ENCODE data around the gene EFCAB8. TPM values are rescaled to one million over a fixed set of nuclear protein-coding genes. Genes with fewer than 3 reads are reported as not detected.

EFCAB8 gene
- polyA plus RNA-seq, 4 donors, result 0.01 to 0.38 (median 0.22) TPM; not detected in 1

DNA sequence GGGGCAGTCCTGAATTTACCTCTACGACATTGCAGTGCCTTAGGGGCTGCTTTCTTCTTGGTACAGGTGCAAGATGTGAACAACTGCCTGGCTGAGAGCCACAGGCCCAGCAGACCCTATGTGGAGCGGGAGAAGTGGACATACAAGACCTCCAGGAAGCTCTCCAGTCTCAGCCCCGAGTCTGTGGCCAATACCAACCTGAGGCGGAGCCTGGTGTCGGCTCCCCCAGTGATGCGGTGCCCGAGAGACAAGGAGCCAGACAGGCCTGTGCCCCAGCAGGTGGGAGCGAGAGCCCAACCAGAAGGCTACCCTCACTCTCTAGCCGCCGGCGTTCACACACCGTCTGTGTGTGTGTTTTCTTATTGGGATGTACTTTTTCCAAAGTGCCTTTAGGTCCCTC lies 59.6 kb downstream of the EFCAB8 start:
- Histone ChIP-seq H3K4me3 (ENCODE audit: low read depth in 1 of 3, low read length in 3 of 3) (no peak overlapping the region), H3K27ac (ENCODE audit: low read depth in 1 of 3, low read length in 2 of 3) (no peak overlapping the region), H3K27me3 (ENCODE audit: control insufficient read depth in 3 of 3, insufficient read depth in 3 of 3, low read length in 3 of 3) (no peaks in the 10 kb centered on the region), H3K9me3 (ENCODE audit: control insufficient read depth in 2 of 2, insufficient read depth in 1 of 2, low read depth in 1 of 2, low read length in 1 of 2) (peaks cover 0 to 13% of the 10 kb centered on the region in 2 donors), H3K4me1 (ENCODE audit: control insufficient read depth in 3 of 3, insufficient read depth in 2 of 3, low read depth in 1 of 3, low read length in 2 of 3) (no peaks in the 10 kb centered on the region), H3K36me3 (ENCODE audit: control insufficient read depth in 3 of 3, insufficient read depth in 2 of 3, low read depth in 1 of 3, low read length in 3 of 3) (no peaks in the 10 kb centered on the region)
- 78 to 82% (median 78%) methylated on average over 12 of the region's 12 CpGs for WGBS, 3 donors
- FAIRE-seq, result no peak
- DNase-seq, result no peak

DNA sequence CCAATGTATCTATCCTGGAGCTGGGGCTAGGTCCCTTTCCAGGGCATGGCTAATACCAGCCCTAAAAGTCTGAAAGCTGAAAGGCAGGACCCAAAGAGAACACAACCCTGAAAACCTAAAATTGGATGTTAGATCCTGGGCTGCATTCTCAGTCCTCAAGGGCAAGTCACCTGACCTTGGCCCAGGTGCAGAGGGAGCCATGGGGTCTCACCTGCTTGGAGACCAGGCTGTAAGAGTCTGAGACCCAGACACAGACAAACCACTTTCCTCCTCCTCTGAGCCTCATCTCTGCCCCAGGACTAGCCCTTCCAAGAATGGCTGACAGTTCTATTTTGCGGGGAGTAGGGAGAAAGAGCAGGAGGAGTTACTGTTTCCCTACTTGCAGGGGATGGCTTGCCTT lies 60.0 kb downstream of the EFCAB8 start:
- Histone ChIP-seq H3K4me1 (ENCODE audit: control insufficient read depth in 3 of 3, insufficient read depth in 2 of 3, low read depth in 1 of 3, low read length in 2 of 3) (no peaks in the 10 kb centered on the region), H3K9me3 (ENCODE audit: control insufficient read depth in 2 of 2, insufficient read depth in 1 of 2, low read depth in 1 of 2, low read length in 1 of 2) (peaks cover 0 to 13% of the 10 kb centered on the region in 2 donors), H3K27ac (ENCODE audit: low read depth in 1 of 3, low read length in 2 of 3) (no peak overlapping the region), H3K4me3 (ENCODE audit: low read depth in 1 of 3, low read length in 3 of 3) (no peak overlapping the region), H3K36me3 (ENCODE audit: control insufficient read depth in 3 of 3, insufficient read depth in 2 of 3, low read depth in 1 of 3, low read length in 3 of 3) (no peaks in the 10 kb centered on the region), H3K27me3 (ENCODE audit: control insufficient read depth in 3 of 3, insufficient read depth in 3 of 3, low read length in 3 of 3) (no peaks in the 10 kb centered on the region)
- FAIRE-seq (no peak), DNase-seq (no peak)
- WGBS, 3 donors, result 72 to 88% (median 86%) methylated on average over 1 of the region's 1 CpG

DNA sequence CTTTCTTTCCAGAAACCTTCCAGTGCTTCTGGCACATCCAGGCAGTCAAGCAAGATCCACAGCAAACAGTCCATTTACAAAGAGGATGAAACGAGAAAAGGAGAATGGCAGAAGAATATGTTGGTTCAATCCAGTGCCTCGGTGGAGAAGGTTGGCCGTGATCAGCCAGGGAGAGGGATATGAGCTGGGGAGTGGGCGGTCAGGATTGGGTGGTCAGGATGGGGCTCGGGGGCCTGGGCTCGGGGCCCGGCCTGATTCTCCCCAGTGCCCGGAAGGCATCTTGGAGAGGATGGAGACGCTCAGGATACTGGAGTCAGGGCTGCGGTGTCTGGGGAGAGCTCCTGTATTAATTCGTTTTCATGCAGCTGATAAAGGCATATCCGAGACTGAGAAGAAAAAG lies 61.3 kb downstream of the EFCAB8 start:
- Histone ChIP-seq H3K27me3 (ENCODE audit: control insufficient read depth in 3 of 3, insufficient read depth in 3 of 3, low read length in 3 of 3) (no peaks in the 10 kb centered on the region), H3K9me3 (ENCODE audit: control insufficient read depth in 2 of 2, insufficient read depth in 1 of 2, low read depth in 1 of 2, low read length in 1 of 2) (peaks cover 0 to 9% of the 10 kb centered on the region in 2 donors), H3K4me3 (ENCODE audit: low read depth in 1 of 3, low read length in 3 of 3) (no peak overlapping the region), H3K36me3 (ENCODE audit: control insufficient read depth in 3 of 3, insufficient read depth in 2 of 3, low read depth in 1 of 3, low read length in 3 of 3) (no peaks in the 10 kb centered on the region), H3K27ac (ENCODE audit: low read depth in 1 of 3, low read length in 2 of 3) (no peak overlapping the region), H3K4me1 (ENCODE audit: control insufficient read depth in 3 of 3, insufficient read depth in 2 of 3, low read depth in 1 of 3, low read length in 2 of 3) (no peaks in the 10 kb centered on the region)
- DNase-seq (no peak), FAIRE-seq (no peak)
- WGBS, 3 donors, result 86 to 96% (median 90%) methylated on average over 12 of the region's 12 CpGs

DNA sequence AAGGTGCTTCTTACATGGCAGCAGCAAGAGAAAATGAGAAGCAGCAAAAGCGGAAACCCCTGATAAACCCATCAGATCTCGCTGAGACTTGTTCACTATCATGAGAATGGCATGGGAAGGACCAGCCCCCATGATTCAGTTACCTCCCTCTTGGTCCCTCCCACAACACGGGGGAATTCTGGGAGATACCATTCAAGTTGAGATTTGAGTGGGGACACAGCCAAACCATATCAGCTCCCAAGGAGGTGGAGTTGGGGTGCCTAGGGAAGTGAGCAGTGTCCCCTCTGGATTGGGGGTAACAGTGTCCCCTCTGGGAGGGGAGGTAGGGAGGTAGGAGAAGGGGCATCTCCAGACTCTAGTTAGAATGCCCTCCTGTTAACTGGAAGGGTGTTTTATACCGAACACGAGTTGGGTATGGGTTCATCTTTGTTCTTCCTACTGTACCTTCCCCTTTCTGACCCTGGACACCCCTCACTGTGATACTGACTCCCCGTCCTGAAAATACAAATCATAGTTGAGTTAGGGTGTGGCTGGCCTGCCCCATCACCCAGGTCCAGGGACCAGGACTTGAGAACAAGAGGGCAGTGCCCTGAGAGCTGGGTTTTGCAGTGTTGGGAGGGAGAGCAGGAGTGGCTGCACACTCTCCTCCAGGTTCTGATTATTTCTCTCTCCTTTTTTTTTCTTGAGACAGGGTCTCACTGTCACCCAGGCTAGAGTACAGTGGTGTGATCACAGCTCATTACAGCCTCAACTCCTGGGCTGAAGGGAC lies 62.0 kb downstream of the EFCAB8 start:
- Histone ChIP-seq H3K4me3 (ENCODE audit: low read depth in 1 of 3, low read length in 3 of 3) (no peak overlapping the region), H3K27ac (ENCODE audit: low read depth in 1 of 3, low read length in 2 of 3) (no peak overlapping the region), H3K9me3 (ENCODE audit: control insufficient read depth in 2 of 2, insufficient read depth in 1 of 2, low read depth in 1 of 2, low read length in 1 of 2) (peaks cover 0 to 6% of the 10 kb centered on the region in 2 donors), H3K36me3 (ENCODE audit: control insufficient read depth in 3 of 3, insufficient read depth in 2 of 3, low read depth in 1 of 3, low read length in 3 of 3) (no peaks in the 10 kb centered on the region), H3K4me1 (ENCODE audit: control insufficient read depth in 3 of 3, insufficient read depth in 2 of 3, low read depth in 1 of 3, low read length in 2 of 3) (no peaks in the 10 kb centered on the region), H3K27me3 (ENCODE audit: control insufficient read depth in 3 of 3, insufficient read depth in 3 of 3, low read length in 3 of 3) (no peaks in the 10 kb centered on the region)
- WGBS, 3 donors, result 76 to 79% (median 77%) methylated on average over 6 of the region's 6 CpGs
- FAIRE-seq (no peak), DNase-seq (no peak)

DNA sequence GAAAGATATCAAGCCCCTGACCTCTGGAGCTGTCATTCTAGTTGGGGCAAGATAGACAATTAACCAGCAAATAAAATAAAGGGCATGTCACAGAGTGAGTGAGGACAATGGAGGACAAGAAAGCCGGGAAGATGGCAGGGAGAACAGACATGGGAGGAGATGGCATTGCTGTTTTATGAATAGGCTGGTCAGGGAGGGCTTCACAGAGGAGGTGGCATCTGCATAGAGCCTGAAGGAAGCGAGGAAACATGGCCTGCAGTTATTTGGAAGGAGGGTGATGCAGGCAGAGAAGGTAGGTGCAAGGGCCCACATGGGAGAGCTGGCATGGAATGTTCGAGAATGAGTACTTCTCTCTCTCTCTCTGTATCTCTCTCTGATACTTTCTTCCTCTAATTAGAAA lies 63.7 kb downstream of the EFCAB8 start:
- DNase-seq, result no peak
- Histone ChIP-seq H3K27ac (ENCODE audit: low read depth in 1 of 3, low read length in 2 of 3) (no peak overlapping the region), H3K4me1 (ENCODE audit: control insufficient read depth in 3 of 3, insufficient read depth in 2 of 3, low read depth in 1 of 3, low read length in 2 of 3) (no peaks in the 10 kb centered on the region), H3K9me3 (ENCODE audit: control insufficient read depth in 2 of 2, insufficient read depth in 1 of 2, low read depth in 1 of 2, low read length in 1 of 2) (no peaks in the 10 kb centered on the region), H3K36me3 (ENCODE audit: control insufficient read depth in 3 of 3, insufficient read depth in 2 of 3, low read depth in 1 of 3, low read length in 3 of 3) (no peaks in the 10 kb centered on the region), H3K27me3 (ENCODE audit: control insufficient read depth in 3 of 3, insufficient read depth in 3 of 3, low read length in 3 of 3) (no peaks in the 10 kb centered on the region), H3K4me3 (ENCODE audit: low read depth in 1 of 3, low read length in 3 of 3) (no peak overlapping the region)
- 65 to 84% (median 69%) methylated on average over 3 of the region's 3 CpGs for WGBS, 3 donors
- FAIRE-seq, result no peak

DNA sequence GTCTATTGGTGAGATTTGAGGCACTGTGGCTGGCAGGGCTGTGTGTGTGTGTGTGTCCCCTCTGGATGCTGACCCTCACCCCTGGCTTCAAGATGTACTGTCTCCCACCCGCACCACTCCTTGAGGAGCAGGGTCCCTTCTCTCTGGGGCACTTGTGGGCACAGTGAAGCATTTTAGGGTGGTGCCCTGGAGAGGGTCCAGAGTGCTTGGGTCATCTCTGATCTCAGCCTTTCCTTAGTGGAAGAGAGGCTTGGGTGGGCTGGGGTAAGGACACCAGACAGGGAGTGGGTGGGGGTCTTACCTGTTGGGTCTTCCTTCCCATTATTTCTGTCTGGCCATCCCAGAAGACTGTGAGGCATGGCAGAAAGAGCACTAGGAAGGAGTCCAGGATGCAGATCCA lies 66.1 kb downstream of the EFCAB8 start:
- no peaks in the 10 kb centered on the region for H3K36me3 ChIP-seq (ENCODE audit: control insufficient read depth in 3 of 3, insufficient read depth in 2 of 3, low read depth in 1 of 3, low read length in 3 of 3)
- H3K27ac ChIP-seq (ENCODE audit: low read depth in 1 of 3, low read length in 2 of 3), result no peak overlapping the region
- WGBS, 3 donors, result 92 to 100% (median 93%) methylated on average over 1 of the region's 1 CpG
- FAIRE-seq (no peak), DNase-seq (no peak)
- no peaks in the 10 kb centered on the region for H3K4me1 ChIP-seq (ENCODE audit: control insufficient read depth in 3 of 3, insufficient read depth in 2 of 3, low read depth in 1 of 3, low read length in 2 of 3)
- no peaks in the 10 kb centered on the region for H3K9me3 ChIP-seq (ENCODE audit: control insufficient read depth in 2 of 2, insufficient read depth in 1 of 2, low read depth in 1 of 2, low read length in 1 of 2)
- no peaks in the 10 kb centered on the region for H3K27me3 ChIP-seq (ENCODE audit: control insufficient read depth in 3 of 3, insufficient read depth in 3 of 3, low read length in 3 of 3)
- H3K4me3 ChIP-seq (ENCODE audit: low read depth in 1 of 3, low read length in 3 of 3), result no peak overlapping the region

DNA sequence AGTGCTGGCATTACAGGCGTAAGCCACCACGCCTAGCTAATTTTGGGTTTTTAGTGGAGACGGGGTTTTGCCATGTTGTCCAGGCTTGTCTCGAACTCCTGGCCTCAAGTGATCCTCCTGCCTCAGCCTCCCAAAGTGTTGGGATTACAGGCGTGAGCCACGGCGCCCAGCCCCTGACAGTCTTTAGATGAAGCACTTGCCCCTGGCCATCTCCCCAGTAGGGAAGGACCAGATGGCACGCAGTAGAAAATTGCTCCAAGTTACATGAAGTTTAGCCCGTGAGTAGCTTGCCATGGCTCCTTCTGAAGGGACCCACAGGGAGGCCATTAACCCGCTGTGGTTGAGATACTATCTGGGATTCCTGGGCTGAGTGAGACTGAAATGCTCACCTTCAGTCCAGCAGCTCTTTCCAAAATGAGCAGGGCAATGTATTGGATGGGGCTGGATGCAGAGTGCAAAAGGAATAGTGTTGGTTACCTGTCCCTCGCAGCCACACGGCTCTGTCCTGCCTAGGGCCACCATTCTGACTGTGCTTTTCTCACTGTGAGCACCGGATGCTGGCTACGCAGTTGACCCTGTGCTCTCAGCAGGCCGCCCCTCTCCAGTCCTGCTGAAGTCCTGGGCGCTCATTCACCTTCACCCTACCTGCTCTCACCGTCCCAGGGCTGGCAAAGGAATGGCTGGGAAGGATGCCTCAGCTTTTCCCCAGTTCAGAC lies 66.9 kb downstream of the EFCAB8 start:
- no peaks in the 10 kb centered on the region for H3K27me3 ChIP-seq (ENCODE audit: control insufficient read depth in 3 of 3, insufficient read depth in 3 of 3, low read length in 3 of 3)
- WGBS, 3 donors, result 85 to 90% (median 86%) methylated on average over 17 of the region's 17 CpGs
- H3K4me3 ChIP-seq (ENCODE audit: low read depth in 1 of 3, low read length in 3 of 3), result no peak overlapping the region
- H3K27ac ChIP-seq (ENCODE audit: low read depth in 1 of 3, low read length in 2 of 3), result no peak overlapping the region
- H3K4me1 ChIP-seq (ENCODE audit: control insufficient read depth in 3 of 3, insufficient read depth in 2 of 3, low read depth in 1 of 3, low read length in 2 of 3), result no peaks in the 10 kb centered on the region
- H3K36me3 ChIP-seq (ENCODE audit: control insufficient read depth in 3 of 3, insufficient read depth in 2 of 3, low read depth in 1 of 3, low read length in 3 of 3), result no peaks in the 10 kb centered on the region
- no peaks in the 10 kb centered on the region for H3K9me3 ChIP-seq (ENCODE audit: control insufficient read depth in 2 of 2, insufficient read depth in 1 of 2, low read depth in 1 of 2, low read length in 1 of 2)
- no peak for FAIRE-seq
- no peak for DNase-seq

DNA sequence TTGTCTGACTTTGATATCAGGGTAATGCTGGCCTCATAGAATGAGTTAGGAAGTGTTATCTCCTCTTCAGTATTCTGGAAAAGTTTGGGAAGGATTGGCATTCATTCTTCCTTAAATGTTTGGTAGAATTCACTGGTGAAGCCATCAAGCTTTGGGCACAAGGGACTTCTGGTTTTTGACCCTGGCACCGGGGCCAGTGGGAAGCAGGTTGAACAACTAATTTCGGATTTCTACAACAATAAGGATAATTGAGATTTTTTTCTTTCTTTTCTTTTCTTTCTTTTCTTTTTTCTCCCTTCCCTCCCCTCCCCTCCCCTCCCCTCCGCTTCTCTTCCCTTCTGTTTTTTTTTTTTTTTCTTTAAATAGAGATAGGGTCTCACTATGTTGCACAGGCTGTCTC lies 70.4 kb downstream of the EFCAB8 start:
- 82 to 93% (median 85%) methylated on average over 3 of the region's 3 CpGs for WGBS, 3 donors
- FAIRE-seq (no peak), DNase-seq (no peak)
- Histone ChIP-seq H3K27me3 (ENCODE audit: control insufficient read depth in 3 of 3, insufficient read depth in 3 of 3, low read length in 3 of 3) (no peaks in the 10 kb centered on the region), H3K36me3 (ENCODE audit: control insufficient read depth in 3 of 3, insufficient read depth in 2 of 3, low read depth in 1 of 3, low read length in 3 of 3) (no peaks in the 10 kb centered on the region), H3K4me3 (ENCODE audit: low read depth in 1 of 3, low read length in 3 of 3) (no peak overlapping the region), H3K27ac (ENCODE audit: low read depth in 1 of 3, low read length in 2 of 3) (no peak overlapping the region), H3K9me3 (ENCODE audit: control insufficient read depth in 2 of 2, insufficient read depth in 1 of 2, low read depth in 1 of 2, low read length in 1 of 2) (no peaks in the 10 kb centered on the region), H3K4me1 (ENCODE audit: control insufficient read depth in 3 of 3, insufficient read depth in 2 of 3, low read depth in 1 of 3, low read length in 2 of 3) (no peaks in the 10 kb centered on the region)
